Measurements from ENCODE around the gene RTRAF.
A peak's percentile ranks its signal among the peaks of the same experiment; 100 is the strongest.

DNA sequence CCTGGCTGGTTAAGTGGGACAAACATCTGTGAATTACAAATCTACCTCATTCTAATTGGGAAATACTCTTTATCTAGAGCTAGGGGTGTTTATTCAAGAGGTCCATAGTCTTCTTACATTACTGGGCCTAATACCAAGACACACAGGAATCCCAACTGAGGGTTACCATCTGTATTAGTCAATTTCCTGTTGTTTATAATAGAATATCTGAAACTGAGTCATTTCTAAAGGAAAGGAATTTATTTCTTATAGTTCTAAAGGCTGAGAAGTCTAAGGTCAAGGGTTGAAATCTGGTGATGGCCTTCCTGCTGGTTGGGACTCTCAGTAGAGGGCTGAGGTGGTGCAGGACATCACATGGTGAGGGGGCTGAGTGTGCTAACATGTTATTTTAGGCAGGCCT lies 36.0 kb downstream of the RTRAF start:
- TF ChIP-seq, protein P1, sequence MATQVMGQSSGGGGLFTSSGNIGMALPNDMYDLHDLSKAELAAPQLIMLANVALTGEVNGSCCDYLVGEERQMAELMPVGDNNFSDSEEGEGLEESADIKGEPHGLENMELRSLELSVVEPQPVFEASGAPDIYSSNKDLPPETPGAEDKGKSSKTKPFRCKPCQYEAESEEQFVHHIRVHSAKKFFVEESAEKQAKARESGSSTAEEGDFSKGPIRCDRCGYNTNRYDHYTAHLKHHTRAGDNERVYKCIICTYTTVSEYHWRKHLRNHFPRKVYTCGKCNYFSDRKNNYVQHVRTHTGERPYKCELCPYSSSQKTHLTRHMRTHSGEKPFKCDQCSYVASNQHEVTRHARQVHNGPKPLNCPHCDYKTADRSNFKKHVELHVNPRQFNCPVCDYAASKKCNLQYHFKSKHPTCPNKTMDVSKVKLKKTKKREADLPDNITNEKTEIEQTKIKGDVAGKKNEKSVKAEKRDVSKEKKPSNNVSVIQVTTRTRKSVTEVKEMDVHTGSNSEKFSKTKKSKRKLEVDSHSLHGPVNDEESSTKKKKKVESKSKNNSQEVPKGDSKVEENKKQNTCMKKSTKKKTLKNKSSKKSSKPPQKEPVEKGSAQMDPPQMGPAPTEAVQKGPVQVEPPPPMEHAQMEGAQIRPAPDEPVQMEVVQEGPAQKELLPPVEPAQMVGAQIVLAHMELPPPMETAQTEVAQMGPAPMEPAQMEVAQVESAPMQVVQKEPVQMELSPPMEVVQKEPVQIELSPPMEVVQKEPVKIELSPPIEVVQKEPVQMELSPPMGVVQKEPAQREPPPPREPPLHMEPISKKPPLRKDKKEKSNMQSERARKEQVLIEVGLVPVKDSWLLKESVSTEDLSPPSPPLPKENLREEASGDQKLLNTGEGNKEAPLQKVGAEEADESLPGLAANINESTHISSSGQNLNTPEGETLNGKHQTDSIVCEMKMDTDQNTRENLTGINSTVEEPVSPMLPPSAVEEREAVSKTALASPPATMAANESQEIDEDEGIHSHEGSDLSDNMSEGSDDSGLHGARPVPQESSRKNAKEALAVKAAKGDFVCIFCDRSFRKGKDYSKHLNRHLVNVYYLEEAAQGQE (IDR thresholded peaks at IDR 0.05) = peak; percentile 22
- peak in 1 of 2 donors; percentile 62 for TF ChIP-seq JUND (IDR thresholded peaks at IDR 0.05)
- TF ChIP-seq GABPA (IDR thresholded peaks at IDR 0.05 in 1 of 2, conservative IDR thresholded peaks at IDR 0.05 in 1 of 2) = no peak
- TF ChIP-seq TAF1 (conservative IDR thresholded peaks at IDR 0.05) = no peak
- TF ChIP-seq, protein P2, sequence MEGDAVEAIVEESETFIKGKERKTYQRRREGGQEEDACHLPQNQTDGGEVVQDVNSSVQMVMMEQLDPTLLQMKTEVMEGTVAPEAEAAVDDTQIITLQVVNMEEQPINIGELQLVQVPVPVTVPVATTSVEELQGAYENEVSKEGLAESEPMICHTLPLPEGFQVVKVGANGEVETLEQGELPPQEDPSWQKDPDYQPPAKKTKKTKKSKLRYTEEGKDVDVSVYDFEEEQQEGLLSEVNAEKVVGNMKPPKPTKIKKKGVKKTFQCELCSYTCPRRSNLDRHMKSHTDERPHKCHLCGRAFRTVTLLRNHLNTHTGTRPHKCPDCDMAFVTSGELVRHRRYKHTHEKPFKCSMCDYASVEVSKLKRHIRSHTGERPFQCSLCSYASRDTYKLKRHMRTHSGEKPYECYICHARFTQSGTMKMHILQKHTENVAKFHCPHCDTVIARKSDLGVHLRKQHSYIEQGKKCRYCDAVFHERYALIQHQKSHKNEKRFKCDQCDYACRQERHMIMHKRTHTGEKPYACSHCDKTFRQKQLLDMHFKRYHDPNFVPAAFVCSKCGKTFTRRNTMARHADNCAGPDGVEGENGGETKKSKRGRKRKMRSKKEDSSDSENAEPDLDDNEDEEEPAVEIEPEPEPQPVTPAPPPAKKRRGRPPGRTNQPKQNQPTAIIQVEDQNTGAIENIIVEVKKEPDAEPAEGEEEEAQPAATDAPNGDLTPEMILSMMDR (IDR thresholded peaks at IDR 0.05; ENCODE audit: low read depth, low read length, missing input control) = no peak
- TF ChIP-seq FOXA1 (IDR thresholded peaks at IDR 0.05) = no peak
- no peak for TF ChIP-seq SP1 (IDR thresholded peaks at IDR 0.05)
- TF ChIP-seq EGR1 (IDR thresholded peaks at IDR 0.05; ENCODE audit: low read depth in 2 of 2) = no peak
- peak; percentile 26 to 57 for TF ChIP-seq HNF4A (conservative IDR thresholded peaks at IDR 0.05)
